GM12878 (cell line): ENCODE measurements around the gene INVS. TPM values are rescaled to one million over a fixed set of nuclear protein-coding genes. Genes with fewer than 3 reads are reported as not detected.

Experiments
- ATAC-seq: fragments of 200-7000 bp; cut with Tn5 transposase; 3 replicates; pipeline ENCODE4 v1.9.1; 2020; ENCODE audit warnings: mild to moderate bottlenecking, moderate library complexity
- BruUV-seq: library from RNA; stranded (reverse); fragments of 400-500 nt; replicated peaks from 2 replicates; lab custom pipeline; 2021; lab: Mats Ljungman, UMichigan
- CTCF ChIA-PET: fragments of 300-600 bp; sonication (Branson Sonifier 250); formaldehyde crosslinking; extraction: SDS; loops from one replicate; lab custom pipeline; 2021; ENCODE audit warnings: inconsistent platforms; lab: Yijun Ruan, JAX
- POLR2A ChIA-PET: fragments of 350-600 bp; formaldehyde crosslinking; extraction: SDS; loops from one replicate; lab custom pipeline; 2021; ENCODE audit warnings: inconsistent platforms; lab: Charles Lee
- RAD21 ChIA-PET: fragments of 300-600 bp; sonication (Branson Sonifier 250); formaldehyde crosslinking; loops from one replicate; lab custom pipeline; 2023; ENCODE audit warnings: antibody characterized with exemption; ENCODE audit not compliant: unreplicated experiment; lab: Charles Lee
- SMC1A ChIA-PET: fragments of 300-600 bp; sonication (Branson Sonifier 250); formaldehyde crosslinking; loops from one replicate; lab custom pipeline; 2023; ENCODE audit not compliant: unreplicated experiment, uncharacterized antibody; lab: Charles Lee
- DNase-seq: peaks from one replicate; pipeline ENCODE4 v3.0.0-alpha.2; 2011; ENCODE audit warnings: low read depth, low spot score
- FAIRE-seq: peaks from 3 replicates; lab custom pipeline; 2011; peaks lifted over from hg19 to GRCh38; lab: Jason Lieb, UNC
- H2AFZ ChIP-seq: 2 replicates; pipeline ENCODE4 v1.6.0; 2011; ENCODE audit warnings: low read depth, low read length, control low read depth; ENCODE audit not compliant: control insufficient read depth
- H3K27ac ChIP-seq: 2 replicates; pipeline ENCODE4 v1.5.1; 2011; ENCODE audit warnings: control low read depth; ENCODE audit not compliant: control insufficient read depth, insufficient read depth
- H3K27me3 ChIP-seq, 2 experiments: replicated peaks in 1 of 2; 2 replicates each; pipeline versions ENCODE4 v1.6.0 to v1.6.1; 2011; ENCODE audit warnings: low read length in 1 of 2; ENCODE audit not compliant: control insufficient read depth in 2 of 2, insufficient read depth in 2 of 2
- H3K36me3 ChIP-seq, 2 experiments: 2 replicates each; pipeline ENCODE4 v1.5.1; 2011; ENCODE audit warnings: low read length in 1 of 2; ENCODE audit not compliant: control insufficient read depth in 2 of 2, insufficient read depth in 2 of 2
- H3K4me1 ChIP-seq: 2 replicates; pipeline ENCODE4 v1.6.1; 2011; ENCODE audit warnings: mild to moderate bottlenecking, low read length, moderate library complexity, mixed read lengths; ENCODE audit not compliant: control insufficient read depth, insufficient read depth
- H3K4me2 ChIP-seq: 2 replicates; pipeline ENCODE4 v1.6.0; 2011; ENCODE audit warnings: control low read depth; ENCODE audit not compliant: control insufficient read depth, insufficient read depth
- H3K4me3 ChIP-seq: fragments of 200-600 bp; sonication (generic); 2 replicates; pipeline ENCODE4 v1.5.1; 2016
- H3K79me2 ChIP-seq: 2 replicates; pipeline ENCODE4 v1.6.0; 2011; ENCODE audit warnings: low read length; ENCODE audit not compliant: control insufficient read depth, insufficient read depth
- H3K9ac ChIP-seq: 2 replicates; pipeline ENCODE4 v1.8.0; 2011; ENCODE audit warnings: low read length, control low read depth, mixed read lengths; ENCODE audit not compliant: control insufficient read depth, insufficient read depth
- H3K9me3 ChIP-seq: replicated peaks from 3 replicates; pipeline ENCODE4 v1.5.1; 2011; ENCODE audit warnings: mild to moderate bottlenecking, low read length; ENCODE audit not compliant: control insufficient read depth, insufficient read depth
- H4K20me1 ChIP-seq: 2 replicates; pipeline ENCODE4 v1.6.0; 2011; ENCODE audit not compliant: control insufficient read depth, insufficient read depth
- DPF2 ChIP-seq: fragments of 450-650 bp; IDR thresholded peaks from 2 replicates; pipeline ENCODE4 v1.6.1; 2017; ENCODE audit warnings: mild to moderate bottlenecking
- EED ChIP-seq: sonication (generic); IDR thresholded peaks from 2 replicates; pipeline ENCODE4 v1.6.1; 2016; ENCODE audit warnings: antibody characterized with exemption, low read depth
- GABPA ChIP-seq: IDR thresholded peaks from 2 replicates; pipeline ENCODE4 v1.6.1; 2014; ENCODE audit warnings: antibody characterized with exemption, low read depth, mild to moderate bottlenecking, inconsistent platforms
- LARP7 ChIP-seq: fragments of 450-650 bp; IDR thresholded peaks from 2 replicates; pipeline ENCODE4 v1.6.1; 2017; ENCODE audit warnings: mild to moderate bottlenecking
- MLLT1 ChIP-seq: fragments of 450-650 bp; IDR thresholded peaks from 2 replicates; pipeline ENCODE4 v1.6.1; 2016; ENCODE audit warnings: mild to moderate bottlenecking
- RFX5 ChIP-seq: IDR thresholded peaks from 2 replicates; pipeline ENCODE4 v1.6.1; 2011; ENCODE audit warnings: low read depth, low read length, improper control_type of control experiment
- SMAD1 ChIP-seq: fragments of 450-650 bp; IDR thresholded peaks from 2 replicates; pipeline ENCODE4 v1.6.1; 2018; ENCODE audit warnings: mild to moderate bottlenecking, low read depth; ENCODE audit not compliant: partially characterized antibody
- SMC3 ChIP-seq: IDR thresholded peaks from 2 replicates; pipeline ENCODE4 v1.6.1; 2011; ENCODE audit warnings: low read length, improper control_type of control experiment, borderline replicate concordance
- ZNF592 ChIP-seq: fragments of 450-650 bp; IDR thresholded peaks from 2 replicates; pipeline ENCODE4 v1.6.1; 2017; ENCODE audit warnings: mild to moderate bottlenecking, moderate library complexity
- ZSCAN29 ChIP-seq: fragments of 450-650 bp; IDR thresholded peaks from 2 replicates; pipeline ENCODE4 v1.6.1; 2017; ENCODE audit warnings: mild to moderate bottlenecking, moderate library complexity
- WGBS: methylation state at CpG from one replicate; pipeline ENCODE4 v1.1.6; 2016; ENCODE audit warnings: low lambda C conversion rate; ENCODE audit not compliant: insufficient replicate concordance, insufficient coverage; ENCODE audit errors: missing lambda C conversion rate; 5-methylcytosine and 5-hydroxymethylcytosine counted together
- in situ Hi-C: fragments of 300-500 bp; cut with MboI; formaldehyde crosslinking; loops from 9 replicates; pipeline ENCODE4 v1.14.3; 2018; ENCODE audit warnings: mixed read lengths
- intact Hi-C: fragments of 100-400 bp; cut with micrococcal nuclease; formaldehyde crosslinking; loops from one replicate; pipeline ENCODE4 v1.14.2; 2022; ENCODE audit not compliant: unreplicated experiment
- polyA plus RNA-seq, 11 experiments: library from polyadenylated mRNA; depleted of rRNA in 4 of 11; unstranded in 6 of 11; stranded (reverse) in 5 of 11; fragments of >200 nt; fragmentation: Nextera tagmentation in 4 of 11; fragmentation: Illumina TruSeq in 1 of 11; extraction: Ambion mirVana in 4 of 11; extraction: Trizol in 1 of 11; gene quantifications; 1 replicate in 1 of 11; 2 replicates in 10 of 11; pipeline versions ENCODE4 v1.2.1 to v1.2.3, GENCODE V29; 2011 to 2016; ENCODE audit warnings: inconsistent platforms in 2 of 11, missing spikeins in 2 of 11, low read depth in 1 of 11
- total RNA-seq, 4 experiments: library from RNA; depleted of rRNA in 3 of 4; stranded (reverse); fragments of >200 nt in 3 of 4; fragmentation: Illumina TruSeq in 1 of 4; extraction: Trizol in 1 of 4; gene quantifications; 2 replicates each; pipeline versions ENCODE4 v1.2.1 to v1.2.3, GENCODE V29; 2013 to 2021

Gene INVS
- total and polyA plus RNA-seq, 10 of the 15 experiments (the other 5 are each of a cell fraction or from before 2014, with no cell fraction given): 0.93 to 20.8 (median 13.2) TPM

- H4K20me1 ChIP-seq: no peaks in the 10 kb centered on the region
- 0 out of 2 replicates have a peak, but pooled peaks have one; percentile 36 for TF ChIP-seq EED
- no peak for TF ChIP-seq LARP7
- TF ChIP-seq DPF2: no peak
- no peak for TF ChIP-seq SMC3
- TF ChIP-seq MLLT1: peak; percentile 67
- TF ChIP-seq GABPA: no peak
- no peak for TF ChIP-seq SMAD1
- no peak for TF ChIP-seq ZNF592
- no peak for TF ChIP-seq RFX5
- no peak for TF ChIP-seq ZSCAN29
- TF ChIP-seq, all 136 proteins: peak for 2
- intact Hi-C loops: loop anchor here (1.0 to 10.0 kb wide), 5 partner anchors 15 to 915 kb away; no protein-coding TSS in a partner anchor
- Histone ChIP-seq H3K27ac (peak overlapping the region; percentile 92), H2AFZ (peak overlapping the region; percentile 92), H3K79me2 (peaks cover 53% of the 10 kb centered on the region), H3K27me3 (no peaks in the 10 kb centered on the region), H3K36me3 (no peaks in the 10 kb centered on the region), H3K9ac (peak overlapping the region; percentile 98), H3K4me2 (peak overlapping the region; percentile 86), H3K4me1 (no peaks in the 10 kb centered on the region), H3K4me3 (peak overlapping the region; percentile 79), H3K9me3 (no peaks in the 10 kb centered on the region)
- BruUV-seq: no TSS peak
- SMC1A ChIA-PET: interaction anchor here (1.0 to 1.1 kb wide), 2 partner anchors 19 to 69 kb away, joined by 3 to 4 read pairs; no protein-coding TSS in a partner anchor
- no peak for FAIRE-seq
- CTCF ChIA-PET: no interaction called here
- in situ Hi-C loops: no loop called here
- 1% methylated on average over 10 of the region's 10 CpGs for WGBS
- RAD21 ChIA-PET: no interaction called here
- POLR2A ChIA-PET: no interaction called here
- ATAC-seq: no peak
- no peak for DNase-seq
Observed at GRCh38 chr9:100099722-100100042, 639 bp downstream of the INVS start.
